NB4 (cell line): Measurements from ENCODE around the gene PLXNB2.

Experiments used
- DNase-seq: peaks from one replicate; pipeline ENCODE4 v3.0.0; 2010; ENCODE audit warnings: low read depth
- H3K4me3 ChIP-seq: one replicate; pipeline ENCODE4 v1.5.1; 2011; ENCODE audit warnings: mild to moderate bottlenecking, low read depth, low read length, moderate library complexity
- MYC ChIP-seq: IDR thresholded peaks from 2 replicates; pipeline ENCODE4 v1.6.1; 2011; ENCODE audit warnings: low read depth, low read length
- POLR2A ChIP-seq: IDR thresholded peaks from 2 replicates; pipeline ENCODE4 v1.6.1; 2011; ENCODE audit warnings: mild to moderate bottlenecking; ENCODE audit not compliant: insufficient read length; ENCODE audit errors: extremely low read depth
- TF ChIP-seq, protein P1 (sequence below): IDR thresholded peaks from one replicate; pipeline ENCODE4 v1.5.1; 2012; ENCODE audit warnings: low read depth, low read length
- TF ChIP-seq, protein P2 (sequence below): IDR thresholded peaks from 2 replicates; pipeline ENCODE4 v1.6.1; 2011; ENCODE audit warnings: low read depth, low read length

Gene PLXNB2

DNA sequence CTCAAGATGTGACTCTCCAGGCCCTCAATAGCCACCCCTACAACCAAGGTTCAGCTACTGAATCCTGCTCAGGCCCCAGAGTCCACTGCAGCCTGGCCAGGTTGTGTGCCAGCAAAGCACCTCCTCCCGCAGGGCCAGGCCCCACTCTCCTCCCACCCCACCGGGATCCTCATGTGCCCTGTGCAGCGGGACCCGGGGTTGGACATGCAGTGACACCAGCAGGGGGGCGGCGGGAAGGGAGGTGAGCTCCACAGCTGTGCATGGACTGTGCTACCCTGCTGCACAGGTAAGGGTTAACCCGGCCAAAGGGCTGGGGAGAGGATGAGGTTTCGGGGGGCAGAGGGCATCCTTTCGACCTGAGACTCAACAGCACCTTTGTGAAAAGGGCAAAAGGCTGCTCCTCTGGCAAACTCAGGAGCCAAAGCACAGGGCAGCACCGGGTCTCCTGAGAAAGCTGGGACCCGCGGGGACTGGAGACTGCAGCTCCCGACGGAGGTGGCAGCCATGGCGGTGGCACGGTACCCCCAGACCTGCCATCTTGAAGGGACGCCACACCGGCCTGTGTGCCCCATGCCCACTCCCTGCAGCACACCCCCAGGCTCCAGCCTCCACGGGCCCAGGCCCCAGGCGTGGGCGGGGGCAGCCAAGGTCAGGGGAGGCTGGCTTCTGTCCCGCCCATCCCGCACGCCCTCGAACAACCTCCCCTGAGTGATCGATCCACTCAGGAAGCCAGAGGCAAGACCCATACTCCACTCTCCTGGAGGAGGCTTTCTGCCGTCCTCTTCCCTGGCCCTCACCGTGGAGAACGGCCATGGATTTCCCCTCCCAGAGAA, 10.6 kb downstream of the PLXNB2 start:
- TF ChIP-seq, protein P1, sequence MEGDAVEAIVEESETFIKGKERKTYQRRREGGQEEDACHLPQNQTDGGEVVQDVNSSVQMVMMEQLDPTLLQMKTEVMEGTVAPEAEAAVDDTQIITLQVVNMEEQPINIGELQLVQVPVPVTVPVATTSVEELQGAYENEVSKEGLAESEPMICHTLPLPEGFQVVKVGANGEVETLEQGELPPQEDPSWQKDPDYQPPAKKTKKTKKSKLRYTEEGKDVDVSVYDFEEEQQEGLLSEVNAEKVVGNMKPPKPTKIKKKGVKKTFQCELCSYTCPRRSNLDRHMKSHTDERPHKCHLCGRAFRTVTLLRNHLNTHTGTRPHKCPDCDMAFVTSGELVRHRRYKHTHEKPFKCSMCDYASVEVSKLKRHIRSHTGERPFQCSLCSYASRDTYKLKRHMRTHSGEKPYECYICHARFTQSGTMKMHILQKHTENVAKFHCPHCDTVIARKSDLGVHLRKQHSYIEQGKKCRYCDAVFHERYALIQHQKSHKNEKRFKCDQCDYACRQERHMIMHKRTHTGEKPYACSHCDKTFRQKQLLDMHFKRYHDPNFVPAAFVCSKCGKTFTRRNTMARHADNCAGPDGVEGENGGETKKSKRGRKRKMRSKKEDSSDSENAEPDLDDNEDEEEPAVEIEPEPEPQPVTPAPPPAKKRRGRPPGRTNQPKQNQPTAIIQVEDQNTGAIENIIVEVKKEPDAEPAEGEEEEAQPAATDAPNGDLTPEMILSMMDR = no peak
- no peak for TF ChIP-seq POLR2A
- TF ChIP-seq, protein P2, sequence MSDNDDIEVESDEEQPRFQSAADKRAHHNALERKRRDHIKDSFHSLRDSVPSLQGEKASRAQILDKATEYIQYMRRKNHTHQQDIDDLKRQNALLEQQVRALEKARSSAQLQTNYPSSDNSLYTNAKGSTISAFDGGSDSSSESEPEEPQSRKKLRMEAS = no peak
- no peak for TF ChIP-seq MYC
- no peak for DNase-seq
- no peak overlapping the region for H3K4me3 ChIP-seq

DNA sequence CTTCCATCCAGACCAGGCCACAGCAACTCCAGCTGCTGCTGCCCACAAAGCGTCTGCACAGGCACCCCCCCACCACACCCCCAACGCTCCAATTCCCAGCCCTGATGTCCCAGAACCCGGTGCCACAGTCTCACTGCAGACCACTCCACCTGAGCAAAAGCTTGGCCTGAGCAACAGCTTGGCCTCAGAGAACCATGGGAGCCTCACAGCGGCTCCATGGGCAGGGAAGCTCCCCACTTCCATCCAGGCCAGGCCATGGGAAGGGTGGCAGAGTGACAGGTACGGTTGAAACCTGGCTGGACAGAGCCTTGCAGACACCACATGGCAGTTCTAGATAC, 13.2 kb downstream of the PLXNB2 start:
- no peak overlapping the region for H3K4me3 ChIP-seq
- DNase-seq = no peak
- TF ChIP-seq POLR2A (no peak), MYC (no peak)
- TF ChIP-seq, protein P2 = no peak
- TF ChIP-seq, protein P1 = no peak

DNA sequence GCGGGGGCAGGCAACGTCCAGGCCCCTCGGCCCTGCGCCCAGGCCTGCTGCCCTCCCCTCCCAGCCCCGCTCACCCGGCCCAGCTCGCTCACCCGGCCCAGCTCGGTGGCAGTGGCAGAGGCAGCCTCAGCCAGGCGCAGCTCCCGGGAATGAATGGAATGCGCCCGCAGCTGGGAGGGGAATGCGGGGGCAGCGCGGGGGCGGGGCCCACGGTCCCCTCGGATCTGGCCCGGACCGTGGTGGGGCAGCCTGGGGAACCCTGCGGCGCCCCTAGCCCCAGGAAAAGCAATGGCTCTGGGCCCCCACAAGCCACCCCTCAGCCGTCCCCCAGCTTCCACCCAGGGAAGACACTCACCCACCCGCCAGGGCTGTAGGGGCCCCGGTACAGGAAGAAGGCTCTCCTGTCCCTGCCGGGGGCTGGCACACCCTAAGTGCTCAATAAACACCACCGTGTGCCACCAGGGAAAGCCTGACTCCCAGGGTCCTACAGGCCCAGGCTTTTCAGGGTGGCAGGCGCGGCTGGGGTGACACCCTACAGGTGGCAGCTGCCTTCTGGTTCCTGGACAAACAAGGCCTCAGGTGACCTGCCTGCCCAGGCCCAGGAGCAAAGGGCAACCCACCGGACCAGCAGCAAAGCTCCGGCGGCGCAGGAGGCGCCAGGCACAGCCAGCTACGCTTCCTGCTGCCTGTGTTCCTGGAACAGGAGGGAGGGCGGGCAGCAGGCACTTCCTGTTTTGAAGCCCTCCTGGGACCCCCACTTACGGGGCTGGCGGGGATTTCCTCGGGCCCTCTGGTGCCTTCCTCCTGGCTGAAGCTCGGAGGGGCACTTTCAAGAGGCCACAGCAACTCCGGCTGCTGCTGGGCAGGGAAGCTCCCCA, 13.8 kb downstream of the PLXNB2 start:
- peak; percentile 59 for DNase-seq
- no peak for TF ChIP-seq MYC
- TF ChIP-seq, protein P2 = no peak
- TF ChIP-seq, protein P1 = no peak
- H3K4me3 ChIP-seq = no peak overlapping the region

DNA sequence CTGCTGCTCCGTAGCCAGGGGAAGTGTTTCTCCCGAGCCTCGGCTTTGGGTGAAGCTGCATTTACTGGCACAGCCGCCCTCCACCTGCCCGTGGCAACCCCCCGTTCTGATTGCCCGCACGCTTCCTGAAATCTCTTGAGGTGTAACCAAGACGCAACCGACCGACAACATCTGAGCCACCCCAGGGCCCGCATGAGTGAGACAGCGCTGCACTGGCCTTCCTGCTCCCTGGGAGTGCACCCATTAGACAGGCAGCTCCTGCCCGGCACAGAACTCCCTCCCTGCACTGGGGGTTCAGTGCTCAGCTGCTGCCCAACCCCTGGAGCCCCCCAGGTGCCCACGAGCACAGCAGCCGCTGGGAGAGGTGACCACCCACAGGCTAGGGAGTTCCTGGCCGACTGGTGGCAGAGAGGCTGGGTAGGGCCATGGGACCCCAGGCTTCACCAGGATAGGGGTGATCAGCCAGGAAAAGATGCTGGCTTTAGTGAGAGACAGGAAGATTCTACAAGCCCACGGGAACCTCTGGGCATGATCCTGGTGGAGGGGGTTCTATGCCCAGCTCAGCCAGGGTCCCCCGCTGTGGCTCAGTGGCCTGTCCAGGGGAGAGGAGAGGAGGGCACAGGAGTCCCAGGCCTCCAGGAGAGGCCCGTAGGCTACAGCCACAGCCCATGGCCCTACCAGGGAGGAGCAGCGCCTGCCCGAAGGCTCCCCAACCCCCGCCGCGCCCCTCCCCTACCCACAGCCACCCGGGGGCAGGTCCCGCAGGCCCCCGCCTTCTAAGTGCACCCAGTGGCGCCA, 14.6 kb downstream of the PLXNB2 start:
- DNase-seq = no peak
- H3K4me3 ChIP-seq = no peak overlapping the region
- TF ChIP-seq, protein P2 = no peak
- TF ChIP-seq MYC (no peak), POLR2A (no peak)
- TF ChIP-seq, protein P1 = no peak

DNA sequence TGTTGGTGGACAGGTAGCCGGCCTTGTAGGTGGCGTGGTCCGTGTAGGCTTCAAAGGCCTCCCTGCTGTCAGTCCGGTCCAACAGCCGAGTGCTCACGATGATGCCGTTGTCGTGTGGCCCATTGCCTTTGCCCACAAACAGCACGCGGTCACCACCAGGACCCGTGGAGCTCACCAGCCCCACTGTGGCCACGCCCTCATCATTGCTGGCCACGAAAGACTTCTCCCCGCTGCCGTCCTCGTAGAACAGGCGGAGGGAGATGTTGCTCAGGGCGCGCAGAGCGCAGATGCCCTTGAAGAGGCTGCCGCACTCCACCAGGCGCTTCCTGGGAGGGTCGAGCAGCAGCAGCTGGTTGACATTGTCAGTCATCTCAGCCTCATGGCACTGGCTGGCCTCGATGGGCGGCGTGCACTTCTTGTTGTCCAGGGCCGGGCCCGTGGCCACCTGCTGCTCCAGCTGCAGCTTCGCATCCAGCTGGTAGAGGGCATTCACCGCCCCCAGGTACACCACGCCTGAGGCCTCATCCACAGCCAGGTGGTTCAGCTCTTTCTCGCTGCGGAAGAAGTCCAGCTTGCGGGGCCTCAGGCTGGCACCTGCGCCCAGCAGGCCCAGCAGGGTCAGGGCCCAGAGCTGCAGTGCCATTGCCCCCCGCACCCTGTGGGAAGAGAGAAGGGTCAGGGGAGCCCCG, 17.4 kb downstream of the PLXNB2 start:
- H3K4me3 ChIP-seq = no peak overlapping the region
- no peak for DNase-seq
- TF ChIP-seq POLR2A (no peak), MYC (no peak)
- TF ChIP-seq, protein P2 = no peak
- TF ChIP-seq, protein P1 = no peak
